IMR-90 (cell line): ENCODE data around the gene CALML4. TPM values are rescaled to one million over a fixed set of nuclear protein-coding genes. Genes with fewer than 3 reads are reported as not detected.

Source experiments
- ATAC-seq: fragments of 200-7000 bp; cut with Tn5 transposase; 2 replicates; pipeline ENCODE4 v1.9.1; 2020; ENCODE audit warnings: low read depth, mild to moderate bottlenecking, moderate library complexity
- BruUV-seq: library from RNA; stranded (reverse); fragments of 400-500 nt; replicated peaks from 2 replicates; lab custom pipeline; 2021; lab: Mats Ljungman, UMichigan
- CTCF ChIA-PET: fragments of 300-600 bp; formaldehyde crosslinking; extraction: SDS; loops from one replicate; lab custom pipeline; 2021; ENCODE audit warnings: antibody characterized with exemption; lab: Yijun Ruan, JAX
- POLR2A ChIA-PET: fragments of 300-600 bp; sonication (Branson Sonifier 250); formaldehyde crosslinking; loops from one replicate; lab custom pipeline; 2022; ENCODE audit warnings: antibody characterized with exemption; ENCODE audit not compliant: unreplicated experiment; lab: Charles Lee
- DNase-seq: peaks from one replicate; pipeline ENCODE4 v3.0.0; 2013
- H2AFZ ChIP-seq: replicated peaks from 2 replicates; pipeline ENCODE3; 2013; ENCODE audit warnings: low read length, mild to moderate bottlenecking; ENCODE audit not compliant: poor library complexity
- H2AK5ac ChIP-seq: 2 replicates; pipeline ENCODE4 v1.6.1; 2013; ENCODE audit warnings: low read depth, low read length, inconsistent platforms
- H2AK9ac ChIP-seq: replicated peaks from 2 replicates; pipeline ENCODE3; 2013; ENCODE audit warnings: mild to moderate bottlenecking, low read depth, low read length, moderate library complexity; ENCODE audit not compliant: poor library complexity
- H2BK120ac ChIP-seq: 2 replicates; pipeline ENCODE4 v1.6.1; 2013; ENCODE audit warnings: low read depth, low read length, inconsistent platforms
- H2BK15ac ChIP-seq: 3 replicates; pipeline ENCODE4 v1.6.1; 2013; ENCODE audit warnings: low read depth, low read length, inconsistent platforms
- H2BK20ac ChIP-seq: 2 replicates; pipeline ENCODE4 v1.6.1; 2013; ENCODE audit warnings: low read depth, mild to moderate bottlenecking, inconsistent platforms, low read length, moderate library complexity
- H2BK5ac ChIP-seq: 2 replicates; pipeline ENCODE4 v1.6.1; 2013; ENCODE audit warnings: mild to moderate bottlenecking, low read depth, low read length, inconsistent platforms; ENCODE audit not compliant: poor library complexity, severe bottlenecking
- H3K14ac ChIP-seq: replicated peaks from 2 replicates; pipeline ENCODE4 v1.6.1; 2013; ENCODE audit warnings: low read depth, low read length, inconsistent platforms
- H3K18ac ChIP-seq: 2 replicates; pipeline ENCODE4 v1.6.1; 2013; ENCODE audit warnings: low read depth, low read length, control low read depth
- H3K23ac ChIP-seq: 2 replicates; pipeline ENCODE4 v1.6.1; 2013; ENCODE audit warnings: low read depth, low read length, inconsistent platforms
- H3K27ac ChIP-seq: 2 replicates; pipeline ENCODE4 v1.5.1; 2013; ENCODE audit warnings: mild to moderate bottlenecking, control low read depth, low read length; ENCODE audit not compliant: insufficient read depth
- H3K27me3 ChIP-seq: 2 replicates; pipeline ENCODE4 v1.6.1; 2013; ENCODE audit warnings: low read length; ENCODE audit not compliant: control insufficient read depth, insufficient read depth
- H3K36me3 ChIP-seq: 2 replicates; pipeline ENCODE4 v1.6.1; 2013; ENCODE audit warnings: low read length, mixed read lengths; ENCODE audit not compliant: control insufficient read depth, insufficient read depth
- H3K4ac ChIP-seq: 2 replicates; pipeline ENCODE4 v1.6.1; 2013; ENCODE audit warnings: low read depth, low read length, inconsistent platforms
- H3K4me1 ChIP-seq: 2 replicates; pipeline ENCODE4 v1.6.1; 2013; ENCODE audit warnings: low read length, mixed read lengths; ENCODE audit not compliant: control insufficient read depth, insufficient read depth
- H3K4me2 ChIP-seq: 2 replicates; pipeline ENCODE4 v1.6.1; 2013; ENCODE audit warnings: low read depth, mild to moderate bottlenecking, control low read depth, low read length, moderate library complexity
- H3K4me3 ChIP-seq: 2 replicates; pipeline ENCODE4 v1.5.1; 2013; ENCODE audit warnings: low read depth, mild to moderate bottlenecking, control low read depth, low read length, moderate library complexity; ENCODE audit not compliant: insufficient read depth
- H3K56ac ChIP-seq: 2 replicates; pipeline ENCODE4 v1.6.1; 2013; ENCODE audit warnings: low read length, inconsistent platforms; ENCODE audit not compliant: insufficient read depth; ENCODE audit errors: extremely low read depth
- H3K79me1 ChIP-seq, 2 experiments: 2 replicates each; pipeline ENCODE4 v1.6.1; 2013; ENCODE audit warnings: low read length in 2 of 2, inconsistent platforms in 1 of 2, low read depth in 1 of 2
- H3K9ac ChIP-seq: 2 replicates; pipeline ENCODE4 v1.6.1; 2013; ENCODE audit warnings: low read depth, low read length, control low read depth
- H3K9me1 ChIP-seq: 2 replicates; pipeline ENCODE4 v1.6.1; 2013; ENCODE audit warnings: low read length, inconsistent platforms; ENCODE audit not compliant: insufficient read depth
- H3K9me3 ChIP-seq: 2 replicates; pipeline ENCODE4 v1.6.1; 2013; ENCODE audit warnings: low read length; ENCODE audit not compliant: control insufficient read depth, insufficient read depth
- H4K20me1 ChIP-seq: 2 replicates; pipeline ENCODE4 v1.6.1; 2013; ENCODE audit warnings: low read length, inconsistent platforms; ENCODE audit not compliant: insufficient read depth
- H4K5ac ChIP-seq: 2 replicates; pipeline ENCODE4 v1.6.1; 2013; ENCODE audit warnings: mild to moderate bottlenecking, low read depth, low read length, control low read depth
- H4K8ac ChIP-seq, 2 experiments: 2 replicates each; pipeline ENCODE4 v1.6.1; 2013; ENCODE audit warnings: low read depth in 2 of 2, low read length in 2 of 2, control low read depth in 1 of 2, inconsistent platforms in 1 of 2
- H4K91ac ChIP-seq: 2 replicates; pipeline ENCODE4 v1.6.1; 2013; ENCODE audit warnings: low read depth, low read length, inconsistent platforms; ENCODE audit not compliant: insufficient read depth
- BHLHE40 ChIP-seq: fragments of 150-350 bp; IDR thresholded peaks from 2 replicates; pipeline ENCODE4 v1.6.1; 2016; ENCODE audit warnings: mild to moderate bottlenecking, low read depth, low read length
- CEBPB ChIP-seq: IDR thresholded peaks from 2 replicates; pipeline ENCODE4 v1.6.1; 2012; ENCODE audit warnings: low read depth, low read length, improper control_type of control experiment
- CHD1 ChIP-seq: IDR thresholded peaks from 2 replicates; pipeline ENCODE4 v1.6.1; 2012; ENCODE audit warnings: low read depth, low read length, improper control_type of control experiment
- FOS ChIP-seq: fragments of 150-350 bp; IDR thresholded peaks from 2 replicates; pipeline ENCODE4 v1.6.1; 2016; ENCODE audit warnings: low read depth, low read length
- MAFK ChIP-seq: IDR thresholded peaks from 2 replicates; pipeline ENCODE4 v1.6.1; 2012; ENCODE audit warnings: low read depth, low read length, improper control_type of control experiment
- MAZ ChIP-seq: IDR thresholded peaks from 2 replicates; pipeline ENCODE4 v1.6.1; 2012; ENCODE audit warnings: low read depth, mild to moderate bottlenecking, low read length, improper control_type of control experiment, moderate library complexity, borderline replicate concordance
- MXI1 ChIP-seq: IDR thresholded peaks from 2 replicates; pipeline ENCODE4 v1.6.1; 2012; ENCODE audit warnings: low read depth, mild to moderate bottlenecking, low read length, moderate library complexity, borderline replicate concordance
- NFE2L2 ChIP-seq: fragments of 150-350 bp; IDR thresholded peaks from 2 replicates; pipeline ENCODE4 v1.6.1; 2016; ENCODE audit warnings: low read depth, mild to moderate bottlenecking, low read length
- POLR2A ChIP-seq: IDR thresholded peaks from 2 replicates; pipeline ENCODE4 v1.6.1; 2012; ENCODE audit warnings: mild to moderate bottlenecking, low read depth, low read length
- RAD21 ChIP-seq: IDR thresholded peaks from 2 replicates; pipeline ENCODE4 v1.6.1; 2012; ENCODE audit warnings: low read length, improper control_type of control experiment
- RCOR1 ChIP-seq: IDR thresholded peaks from 2 replicates; pipeline ENCODE4 v1.6.1; 2012; ENCODE audit warnings: mild to moderate bottlenecking, low read length, improper control_type of control experiment; ENCODE audit not compliant: insufficient replicate concordance
- RFX5 ChIP-seq: IDR thresholded peaks from 2 replicates; pipeline ENCODE4 v1.8.0; 2012; ENCODE audit warnings: low read depth, mild to moderate bottlenecking, low read length, moderate library complexity
- SMC3 ChIP-seq: fragments of 150-350 bp; IDR thresholded peaks from 2 replicates; pipeline ENCODE4 v1.6.1; 2016; ENCODE audit warnings: low read depth, mild to moderate bottlenecking, antibody characterized with exemption, low read length, moderate library complexity
- USF2 ChIP-seq: fragments of 150-350 bp; IDR thresholded peaks from 2 replicates; pipeline ENCODE4 v1.6.1; 2017; ENCODE audit warnings: mild to moderate bottlenecking, antibody characterized with exemption, low read length, low read depth
- WGBS, 2 experiments: methylation state at CpG; one replicate each; pipeline versions ENCODE4 v1.1.5 to v1.1.7; 2013; ENCODE audit warnings: missing lambda C conversion rate in 2 of 2; ENCODE audit not compliant: insufficient read length in 1 of 2; ENCODE audit errors: extremely low coverage in 2 of 2; 5-methylcytosine and 5-hydroxymethylcytosine counted together
- dilution Hi-C: fragments of 300-500 bp; cut with HindIII; formaldehyde crosslinking; loops from one replicate; pipeline ENCODE4 v1.14.3; 2018; ENCODE audit warnings: low sequenced_read_pairs; ENCODE audit not compliant: unreplicated experiment
- in situ Hi-C: fragments of 300-500 bp; cut with MboI; formaldehyde crosslinking; loops from 3 replicates; pipeline ENCODE4 v1.14.3; 2019; ENCODE audit warnings: low sequenced_read_pairs, inconsistent platforms, mixed read lengths
- intact Hi-C: fragments of 100-400 bp; cut with micrococcal nuclease; formaldehyde crosslinking; loops from 2 replicates; pipeline ENCODE4 v1.10.0; 2022
- polyA plus RNA-seq, 3 experiments: library from polyadenylated mRNA; depleted of rRNA; stranded (reverse); fragments of >200 nt; gene quantifications; 2 replicates each; pipeline ENCODE4 v1.2.3, GENCODE V29; 2012; ENCODE audit warnings: low replicate concordance in 1 of 3
- total RNA-seq: library from RNA; depleted of rRNA; stranded (reverse); fragments of >200 nt; gene quantifications from 2 replicates; pipeline ENCODE4 v1.2.3, GENCODE V29; 2012

The CALML4 gene
- total and polyA plus RNA-seq, 2 of the 4 experiments (the other 2 are of a cell fraction) = 0.36 to 1.3 TPM

GRCh38 chr15:68173119-68173518 lies 32.0 kb downstream of the CALML4 start:
- Histone ChIP-seq H3K27ac (no peak overlapping the region), H4K8ac (no peak overlapping the region), H3K4ac (no peak overlapping the region), H3K23ac (no peak overlapping the region), H3K56ac (no peak overlapping the region), H2AK5ac (no peak overlapping the region), H2AFZ (no peak overlapping the region), H2BK15ac (no peak overlapping the region), H3K9me3 (no peaks in the 10 kb centered on the region), H2BK5ac (no peak overlapping the region), H3K9me1 (peaks cover 7% of the 10 kb centered on the region; the same call in 1 of the 2 replicates), H3K4me3 (no peak overlapping the region), H3K79me1 (peaks cover 10 to 11% of the 10 kb centered on the region in 2 experiments; a peak in 2 of 4 replicates), H2BK120ac (no peak overlapping the region), H3K9ac (no peak overlapping the region), H3K36me3 (peaks cover 11% of the 10 kb centered on the region), H4K91ac (no peak overlapping the region), H3K4me2 (no peak overlapping the region), H3K18ac (no peak overlapping the region), H3K27me3 (no peaks in the 10 kb centered on the region), H4K20me1 (no peaks in the 10 kb centered on the region), H2BK20ac (no peak overlapping the region), H3K14ac (no peak overlapping the region), H3K4me1 (peaks cover 6% of the 10 kb centered on the region), H2AK9ac (no peak overlapping the region), H4K5ac (no peak overlapping the region)
- intact Hi-C loops (no loop called here), dilution Hi-C loops (no loop called here), in situ Hi-C loops (no loop called here)
- ChIA-PET POLR2A (no interaction called here), CTCF (interaction anchor here (0.8 kb wide), 1 partner anchor 22 kb away, joined by 3 read pairs; no protein-coding TSS in a partner anchor)
- no peak for DNase-seq
- BruUV-seq = no TSS peak
- TF ChIP-seq MXI1 = no peak
- TF ChIP-seq RCOR1 = no peak
- no peak for TF ChIP-seq SMC3
- no peak for TF ChIP-seq MAZ
- no peak for TF ChIP-seq CHD1
- no peak for TF ChIP-seq RFX5
- TF ChIP-seq NFE2L2 = no peak
- TF ChIP-seq RAD21 = no peak
- TF ChIP-seq BHLHE40 = no peak
- TF ChIP-seq USF2 = no peak
- TF ChIP-seq MAFK = no peak
- TF ChIP-seq CEBPB = no peak
- TF ChIP-seq FOS = no peak
- no peak for TF ChIP-seq POLR2A
- no CpG with 5 or more reads among the region's 4 CpGs for WGBS, 2 experiments
- no peak for ATAC-seq
